ENCODE measurements around the gene GRK5.
"Not testable (repeated sequence)": the region's sequence is repeated elsewhere in the genome, so short reads cannot be mapped to it uniquely, and the experiment has no call there.

The GRK5 gene

DNA sequence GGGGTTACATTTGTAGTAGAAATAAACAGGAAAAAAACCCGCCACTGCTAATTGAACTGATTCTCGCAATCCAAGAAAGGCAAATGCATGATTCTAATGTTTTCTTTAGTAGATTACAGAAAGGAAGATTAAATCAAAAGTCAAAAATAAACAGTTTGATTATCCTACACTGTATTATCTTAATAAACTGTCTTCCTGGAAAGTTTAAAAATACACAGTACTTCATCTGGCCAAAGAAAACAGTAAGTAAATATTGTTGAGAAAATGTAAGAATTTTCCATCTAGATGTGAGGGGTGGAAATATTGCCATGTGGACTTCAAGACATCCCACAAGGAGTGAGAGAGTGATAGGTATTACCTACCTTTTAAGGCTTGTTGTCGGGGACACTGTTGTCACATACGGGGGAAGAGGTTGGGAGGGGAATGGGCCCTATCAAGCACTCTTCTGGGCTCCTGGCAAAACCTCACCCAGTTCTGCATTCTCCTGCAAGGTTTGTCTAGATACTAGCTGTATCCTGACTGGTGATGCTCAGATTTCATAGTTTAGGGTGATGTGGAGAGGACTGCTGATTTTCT, 17.8 kb downstream of the GRK5 start:
- Histone ChIP-seq H4K20me1 (ENCODE audit: insufficient read depth, low read length) (peaks cover 12% of the 10 kb centered on the region; the same call in 1 of the 2 replicates), H3K4me3 (ENCODE audit: low read depth in 1 of 2, low read length in 2 of 2) (no peak overlapping the region), H3K79me2 (ENCODE audit: insufficient read depth, low read length) (peaks cover 7% of the 10 kb centered on the region), H3K36me3 (ENCODE audit: insufficient read depth, low read length) (no peaks in the 10 kb centered on the region), H3K9ac (ENCODE audit: low read depth, low read length) (no peak overlapping the region), H2AFZ (ENCODE audit: low read depth, low read length) (no peak overlapping the region), H3K27ac (ENCODE audit: low read length) (no peak overlapping the region), H3K4me2 (ENCODE audit: insufficient read depth, low read length) (no peak overlapping the region), H3K27me3 (ENCODE audit: insufficient read depth, low read length, poor library complexity) (no peaks in the 10 kb centered on the region), H3K9me3 (ENCODE audit: insufficient read depth, low read length, severe bottlenecking) (no peaks in the 10 kb centered on the region), H3K4me1 (ENCODE audit: insufficient read depth, low read length) (no peaks in the 10 kb centered on the region)
- ATAC-seq (ENCODE audit: insufficient read depth, low read depth): no peak
- TF ChIP-seq, protein P1, sequence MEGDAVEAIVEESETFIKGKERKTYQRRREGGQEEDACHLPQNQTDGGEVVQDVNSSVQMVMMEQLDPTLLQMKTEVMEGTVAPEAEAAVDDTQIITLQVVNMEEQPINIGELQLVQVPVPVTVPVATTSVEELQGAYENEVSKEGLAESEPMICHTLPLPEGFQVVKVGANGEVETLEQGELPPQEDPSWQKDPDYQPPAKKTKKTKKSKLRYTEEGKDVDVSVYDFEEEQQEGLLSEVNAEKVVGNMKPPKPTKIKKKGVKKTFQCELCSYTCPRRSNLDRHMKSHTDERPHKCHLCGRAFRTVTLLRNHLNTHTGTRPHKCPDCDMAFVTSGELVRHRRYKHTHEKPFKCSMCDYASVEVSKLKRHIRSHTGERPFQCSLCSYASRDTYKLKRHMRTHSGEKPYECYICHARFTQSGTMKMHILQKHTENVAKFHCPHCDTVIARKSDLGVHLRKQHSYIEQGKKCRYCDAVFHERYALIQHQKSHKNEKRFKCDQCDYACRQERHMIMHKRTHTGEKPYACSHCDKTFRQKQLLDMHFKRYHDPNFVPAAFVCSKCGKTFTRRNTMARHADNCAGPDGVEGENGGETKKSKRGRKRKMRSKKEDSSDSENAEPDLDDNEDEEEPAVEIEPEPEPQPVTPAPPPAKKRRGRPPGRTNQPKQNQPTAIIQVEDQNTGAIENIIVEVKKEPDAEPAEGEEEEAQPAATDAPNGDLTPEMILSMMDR (IDR thresholded peaks at IDR 0.05; ENCODE audit: borderline replicate concordance, extremely low read depth, low read length, poor library complexity, severe bottlenecking): no peak
- no peak for TF ChIP-seq EZH2 (IDR thresholded peaks at IDR 0.05; ENCODE audit: borderline replicate concordance, low read depth, low read length, severe bottlenecking)
- DNase-seq: no peak

DNA sequence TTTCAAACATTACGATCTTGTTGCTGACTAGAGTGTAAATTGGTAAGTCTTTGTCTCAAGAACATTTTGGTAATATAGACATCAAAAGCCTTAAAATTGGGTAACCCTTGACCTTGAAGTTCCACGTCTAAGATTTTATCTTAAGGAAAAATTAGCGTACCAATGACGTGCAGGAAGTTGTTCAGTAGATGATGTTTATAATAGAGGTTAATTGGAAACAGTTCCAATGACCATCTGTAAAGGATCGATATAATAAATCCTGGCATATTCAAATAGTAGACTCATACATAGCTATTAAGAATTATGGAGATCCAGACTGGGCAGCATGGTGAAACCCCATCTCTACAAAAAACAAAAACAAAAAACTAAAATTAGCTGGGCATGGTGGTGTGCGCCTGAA, 20.5 kb downstream of the GRK5 start:
- peaks cover 4% of the 10 kb centered on the region; the same call in 1 of the 2 replicates for H4K20me1 ChIP-seq (ENCODE audit: insufficient read depth, low read length)
- H3K9me3 ChIP-seq (ENCODE audit: insufficient read depth, low read length, severe bottlenecking): peaks cover 3% of the 10 kb centered on the region
- no peak overlapping the region for H3K4me3 ChIP-seq (ENCODE audit: low read depth in 1 of 2, low read length in 2 of 2)
- TF ChIP-seq, protein P1 (IDR thresholded peaks at IDR 0.05; ENCODE audit: borderline replicate concordance, extremely low read depth, low read length, poor library complexity, severe bottlenecking): no peak
- TF ChIP-seq EZH2 (IDR thresholded peaks at IDR 0.05; ENCODE audit: borderline replicate concordance, low read depth, low read length, severe bottlenecking): no peak
- H3K27ac ChIP-seq (ENCODE audit: low read length): no peak overlapping the region
- no peak for ATAC-seq (ENCODE audit: insufficient read depth, low read depth)
- H3K4me1 ChIP-seq (ENCODE audit: insufficient read depth, low read length): no peaks in the 10 kb centered on the region
- H3K79me2 ChIP-seq (ENCODE audit: insufficient read depth, low read length): peaks cover 2% of the 10 kb centered on the region
- no peak overlapping the region for H3K4me2 ChIP-seq (ENCODE audit: insufficient read depth, low read length)
- H3K9ac ChIP-seq (ENCODE audit: low read depth, low read length): no peak overlapping the region
- no peak overlapping the region for H2AFZ ChIP-seq (ENCODE audit: low read depth, low read length)
- no peak for DNase-seq
- no peaks in the 10 kb centered on the region for H3K27me3 ChIP-seq (ENCODE audit: insufficient read depth, low read length, poor library complexity)
- no peaks in the 10 kb centered on the region for H3K36me3 ChIP-seq (ENCODE audit: insufficient read depth, low read length)

DNA sequence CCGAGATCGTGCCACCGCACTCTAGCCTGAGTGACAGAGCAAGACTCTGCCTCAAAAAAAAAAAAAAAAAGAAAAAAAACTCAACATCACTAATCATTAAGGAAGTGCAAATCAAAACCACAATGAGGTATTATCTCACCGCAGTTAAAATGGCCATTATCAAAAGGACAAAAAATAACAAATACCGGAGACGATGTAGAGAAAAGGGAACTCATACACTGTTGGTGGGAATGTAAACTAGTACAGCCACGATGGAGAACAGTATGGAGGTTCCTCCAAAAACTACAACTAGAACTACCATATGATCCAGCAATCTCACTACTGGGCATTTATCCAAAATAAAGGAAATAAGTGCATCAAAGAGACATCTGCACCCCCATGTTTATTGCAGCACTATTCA, 24.3 kb downstream of the GRK5 start:
- Histone ChIP-seq H3K36me3 (ENCODE audit: insufficient read depth, low read length) (no peaks in the 10 kb centered on the region), H3K4me3 (ENCODE audit: low read depth in 1 of 2, low read length in 2 of 2) (no peak overlapping the region), H3K9me3 (ENCODE audit: insufficient read depth, low read length, severe bottlenecking) (peaks cover 3% of the 10 kb centered on the region), H3K27ac (ENCODE audit: low read length) (no peak overlapping the region), H3K79me2 (ENCODE audit: insufficient read depth, low read length) (peaks cover 5% of the 10 kb centered on the region; the same call in 1 of the 2 replicates), H3K9ac (ENCODE audit: low read depth, low read length) (no peak overlapping the region), H3K4me1 (ENCODE audit: insufficient read depth, low read length) (no peaks in the 10 kb centered on the region), H3K27me3 (ENCODE audit: insufficient read depth, low read length, poor library complexity) (no peaks in the 10 kb centered on the region), H2AFZ (ENCODE audit: low read depth, low read length) (no peak overlapping the region), H3K4me2 (ENCODE audit: insufficient read depth, low read length) (no peak overlapping the region), H4K20me1 (ENCODE audit: insufficient read depth, low read length) (peaks cover 3% of the 10 kb centered on the region; the same call in 1 of the 2 replicates)
- no peak for TF ChIP-seq EZH2 (IDR thresholded peaks at IDR 0.05; ENCODE audit: borderline replicate concordance, low read depth, low read length, severe bottlenecking)
- TF ChIP-seq, protein P1 (IDR thresholded peaks at IDR 0.05; ENCODE audit: borderline replicate concordance, extremely low read depth, low read length, poor library complexity, severe bottlenecking): no peak
- DNase-seq (no peak), ATAC-seq (ENCODE audit: insufficient read depth, low read depth) (no peak)

DNA sequence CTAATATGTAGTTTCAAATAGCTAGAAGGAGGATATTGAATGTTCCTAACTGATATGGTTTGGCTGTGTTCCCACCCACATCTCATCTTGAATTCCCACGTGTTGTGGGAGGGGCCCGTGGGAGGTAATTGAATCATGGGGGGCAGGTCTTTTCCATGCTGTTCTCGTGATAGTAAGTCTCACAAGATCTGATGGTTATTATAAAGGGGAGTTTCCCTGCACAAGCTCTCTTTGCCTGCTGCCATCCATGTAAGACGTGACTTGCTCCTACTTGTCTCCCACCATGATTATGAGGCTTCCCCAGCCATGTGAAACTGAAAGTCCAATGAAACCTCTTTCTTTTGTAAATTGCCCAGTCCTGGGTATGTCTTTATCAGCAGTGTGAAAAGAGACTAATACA, 25.1 kb downstream of the GRK5 start:
- H3K4me3 ChIP-seq (ENCODE audit: low read depth in 1 of 2, low read length in 2 of 2); H3K79me2 ChIP-seq (ENCODE audit: insufficient read depth, low read length); H3K9me3 ChIP-seq (ENCODE audit: insufficient read depth, low read length, severe bottlenecking); DNase-seq; H3K36me3 ChIP-seq (ENCODE audit: insufficient read depth, low read length); H3K4me2 ChIP-seq (ENCODE audit: insufficient read depth, low read length); H3K27ac ChIP-seq (ENCODE audit: low read length); H2AFZ ChIP-seq (ENCODE audit: low read depth, low read length); ATAC-seq (ENCODE audit: insufficient read depth, low read depth); H3K4me1 ChIP-seq (ENCODE audit: insufficient read depth, low read length); H4K20me1 ChIP-seq (ENCODE audit: insufficient read depth, low read length); H3K27me3 ChIP-seq (ENCODE audit: insufficient read depth, low read length, poor library complexity); H3K9ac ChIP-seq (ENCODE audit: low read depth, low read length): not testable (repeated sequence)
